B cell (primary cell): ENCODE data around the gene IFTAP. TPM values are rescaled to one million over a fixed set of nuclear protein-coding genes. Genes with fewer than 3 reads are reported as not detected.
"Not testable (repeated sequence)": the region's sequence is repeated elsewhere in the genome, so short reads cannot be mapped to it uniquely, and the experiment has no call there.

Experiments
- ATAC-seq: fragments of 200-7000 bp; cut with Tn5 transposase; one replicate; pipeline ENCODE4 v1.10.0; 2021; ENCODE audit warnings: low read depth, mild to moderate bottlenecking, moderate number of reproducible peaks, moderate library complexity
- CTCF ChIA-PET: fragments of 350-600 bp; sonication (Branson Sonifier 250); formaldehyde crosslinking; loops from one replicate; lab custom pipeline; 2021; ENCODE audit warnings: antibody characterized with exemption, inconsistent platforms; lab: Charles Lee
- POLR2A ChIA-PET: fragments of 350-600 bp; sonication (Branson Sonifier 250); formaldehyde crosslinking; loops from one replicate; lab custom pipeline; 2021; ENCODE audit warnings: antibody characterized with exemption; lab: Charles Lee
- DNase-seq: peaks from one replicate; pipeline ENCODE4 v3.0.0; 2013
- H2AFZ ChIP-seq: 2 replicates; pipeline ENCODE4 v1.6.1; 2012; ENCODE audit warnings: mild to moderate bottlenecking, low read depth, low read length; ENCODE audit not compliant: insufficient read depth, poor library complexity, severe bottlenecking
- H3K27ac ChIP-seq, 2 donors: 1 replicate in 1 of 2; 2 replicates in 1 of 2; pipeline ENCODE4 v1.5.1; 2012 to 2013; ENCODE audit warnings: low read length in 2 of 2, mild to moderate bottlenecking in 2 of 2, moderate library complexity in 1 of 2
- H3K27me3 ChIP-seq, 4 experiments: fragments of 200-600 bp in 1 of 4; sonication (generic) in 1 of 4; replicated peaks in 1 of 4; 1 replicate in 2 of 4; 2 replicates in 2 of 4; pipeline versions ENCODE4 v1.6.1 to v1.7.0; 2013 to 2016; ENCODE audit warnings: low read length in 3 of 4, mild to moderate bottlenecking in 2 of 4, mixed read lengths in 1 of 4, moderate library complexity in 1 of 4; ENCODE audit not compliant: insufficient read depth in 4 of 4, control insufficient read depth in 3 of 4; ENCODE audit errors: control extremely low read depth in 1 of 4
- H3K36me3 ChIP-seq, 2 experiments: replicated peaks in 1 of 2; 1 replicate in 1 of 2; 2 replicates in 1 of 2; pipeline versions ENCODE4 v1.6.1 to v1.7.1; 2013; ENCODE audit warnings: low read length in 1 of 2; ENCODE audit not compliant: insufficient read depth in 2 of 2, control insufficient read depth in 1 of 2; ENCODE audit errors: control extremely low read depth in 1 of 2, extremely low read depth in 1 of 2
- H3K4me1 ChIP-seq, 2 donors: fragments of 200-600 bp in 1 of 2; sonication (generic) in 1 of 2; 1 replicate in 1 of 2; 2 replicates in 1 of 2; pipeline versions ENCODE4 v1.5.1 to v1.6.1; 2013 to 2017; ENCODE audit warnings: low read length in 2 of 2; ENCODE audit not compliant: control insufficient read depth in 2 of 2, insufficient read depth in 2 of 2
- H3K4me2 ChIP-seq: replicated peaks from 2 replicates; pipeline ENCODE3; 2012; ENCODE audit warnings: mild to moderate bottlenecking, low read depth, low read length; ENCODE audit not compliant: poor library complexity, severe bottlenecking
- H3K4me3 ChIP-seq, 5 experiments: fragments of 200-600 bp in 1 of 5; sonication (generic) in 1 of 5; 1 replicate in 3 of 5; 2 replicates in 2 of 5; pipeline versions ENCODE4 v1.5.1 to v1.7.0; 2011 to 2016; ENCODE audit warnings: low read length in 4 of 5, mild to moderate bottlenecking in 4 of 5, low read depth in 2 of 5, control low read depth in 1 of 5, moderate library complexity in 1 of 5; ENCODE audit not compliant: insufficient read depth in 1 of 5; ENCODE audit errors: control extremely low read depth in 1 of 5, extremely low read depth in 1 of 5
- H3K79me2 ChIP-seq: fragments of 200-600 bp; sonication (generic); one replicate; pipeline ENCODE4 v1.6.0; 2016; ENCODE audit warnings: low read length; ENCODE audit not compliant: control insufficient read depth, insufficient read depth
- H3K9ac ChIP-seq: fragments of 200-600 bp; sonication (generic); 2 replicates; pipeline ENCODE4 v1.6.1; 2017; ENCODE audit warnings: mild to moderate bottlenecking, low read length, moderate library complexity
- H3K9me3 ChIP-seq, 3 donors: one replicate each; pipeline versions ENCODE4 v1.6.1 to v1.7.1; 2013; ENCODE audit warnings: low read length in 2 of 3; ENCODE audit not compliant: control insufficient read depth in 2 of 3, insufficient read depth in 1 of 3; ENCODE audit errors: control extremely low read depth in 1 of 3
- H4K20me1 ChIP-seq: 2 replicates; pipeline ENCODE4 v1.6.0; 2012; ENCODE audit warnings: mild to moderate bottlenecking, low read length; ENCODE audit not compliant: insufficient read depth, control insufficient read depth, poor library complexity, severe bottlenecking
- H3K27ac Mint-ChIP-seq: one replicate; pipeline ENCODE4 v1.8.0; 2021; ENCODE audit warnings: mixed read lengths
- H3K27me3 Mint-ChIP-seq: one replicate; pipeline ENCODE4 v1.8.0; 2021; ENCODE audit warnings: mixed read lengths
- H3K4me1 Mint-ChIP-seq: one replicate; pipeline ENCODE4 v1.8.0; 2021; ENCODE audit warnings: mixed read lengths
- H3K4me3 Mint-ChIP-seq: one replicate; pipeline ENCODE4 v1.8.0; 2021; ENCODE audit warnings: mixed read lengths
- H3K9me3 Mint-ChIP-seq: one replicate; pipeline ENCODE4 v1.8.0; 2022; ENCODE audit warnings: mixed read lengths; ENCODE audit not compliant: insufficient read depth
- CTCF ChIP-seq: fragments of 200-600 bp; IDR thresholded peaks from one replicate; pipeline ENCODE4 v1.8.0; 2022; ENCODE audit warnings: antibody characterized with exemption, mild to moderate bottlenecking
- EZH2 ChIP-seq: IDR thresholded peaks from 2 replicates; pipeline ENCODE4 v1.6.1; 2012; ENCODE audit warnings: borderline replicate concordance, low read depth, mild to moderate bottlenecking, moderate library complexity, low read length; ENCODE audit not compliant: insufficient read depth, poor library complexity, severe bottlenecking
- WGBS: methylation state at CpG from one replicate; pipeline ENCODE4 v1.1.5; 2013; ENCODE audit warnings: missing lambda C conversion rate; ENCODE audit not compliant: insufficient coverage; 5-methylcytosine and 5-hydroxymethylcytosine counted together
- intact Hi-C: fragments of 100-400 bp; cut with micrococcal nuclease; formaldehyde crosslinking; loops from one replicate; pipeline ENCODE4 v1.10.0; 2022
- polyA plus RNA-seq: library from polyadenylated mRNA; depleted of rRNA; stranded (reverse); fragments of >200 nt; gene quantifications from 2 replicates; pipeline ENCODE4 v1.2.3, GENCODE V29; 2012
- total RNA-seq, 2 donors: library from RNA; stranded (reverse); fragments of 120-200 nt in 1 of 2; gene quantifications; 1 replicate in 1 of 2; 2 replicates in 1 of 2; pipeline versions ENCODE4 v1.2.3 to v1.2.4, GENCODE V29; 2013 to 2022

Gene IFTAP
- total and polyA plus RNA-seq, 2 donors (not counting 1 experiment from before 2014, with no cell fraction given): 0.31 TPM; not detected in 1

GRCh38 chr11:36672815-36673450 is 78.6 kb downstream of the IFTAP start:
- Histone ChIP-seq H3K79me2 (no peaks in the 10 kb centered on the region), H4K20me1 (no peaks in the 10 kb centered on the region), H3K4me1 (no peaks in the 10 kb centered on the region), H3K4me3 (no peak overlapping the region), H3K9me3 (peaks cover 0 to 2% (median 0%) of the 10 kb centered on the region in 3 donors), H2AFZ (no peak overlapping the region), H3K4me2 (no peak overlapping the region), H3K9ac (no peak overlapping the region), H3K27me3 (no peaks in the 10 kb centered on the region), H3K27ac (no peak overlapping the region), H3K36me3 (no peaks in the 10 kb centered on the region)
- ATAC-seq (no peak), DNase-seq (peak; percentile 57)
- ChIA-PET POLR2A (no interaction called here), CTCF (interaction anchor here (0.9 to 2.3 kb wide), 7 partner anchors 9 to 381 kb away, joined by 3 to 16 read pairs (median 4); no protein-coding TSS in a partner anchor)
- intact Hi-C loops: loop anchor here (5.0 kb wide), 1 partner anchor 366 kb away; no protein-coding TSS in a partner anchor
- Mint-ChIP-seq H3K27ac (no peak overlapping the region), H3K9me3 (no peaks in the 10 kb centered on the region), H3K4me3 (no peak overlapping the region), H3K4me1 (no peaks in the 10 kb centered on the region), H3K27me3 (peaks cover 4% of the 10 kb centered on the region)
- 89% methylated on average over 2 of the region's 5 CpGs for WGBS
- TF ChIP-seq EZH2: no peak
- peak; percentile 97 for TF ChIP-seq CTCF

- ATAC-seq, intact Hi-C loops: not testable (repeated sequence)
These were observed 85.2 kb downstream of the IFTAP start for GRCh38 chr11:36679547-36679946.

More at GRCh38 chr11:36679547-36679946, 85.2 kb downstream of the IFTAP start:
- H3K9ac ChIP-seq, H2AFZ ChIP-seq, H3K9me3 ChIP-seq, H3K4me1 Mint-ChIP-seq, H3K27me3 Mint-ChIP-seq, H4K20me1 ChIP-seq, H3K4me2 ChIP-seq, H3K27ac Mint-ChIP-seq, H3K4me3 ChIP-seq, CTCF ChIA-PET, H3K9me3 Mint-ChIP-seq, H3K79me2 ChIP-seq, H3K4me3 Mint-ChIP-seq, POLR2A ChIA-PET, H3K36me3 ChIP-seq, H3K4me1 ChIP-seq, H3K27me3 ChIP-seq, H3K27ac ChIP-seq, DNase-seq: not testable (repeated sequence)
- WGBS: no CpG with 5 or more reads among the region's 6 CpGs
